HG02938 (cell line): ENCODE results near the gene FOXO6.

Experiments used
- ATAC-seq: cut with Tn5 transposase; IDR thresholded peaks from one replicate; pipeline ENCODE4 v1.9.1; 2021; ENCODE audit warnings: mild to moderate bottlenecking, moderate library complexity; ENCODE audit not compliant: unreplicated experiment

FOXO6 gene

GRCh38 chr1:41397020-41397419, 35.8 kb downstream of the FOXO6 start:
- no peak for ATAC-seq

GRCh38 chr1:41397753-41398330, 36.6 kb downstream of the FOXO6 start:
- no peak for ATAC-seq

GRCh38 chr1:41399145-41399795, 38.0 kb downstream of the FOXO6 start:
- ATAC-seq, result no peak

- ATAC-seq, result no peak
Observed at GRCh38 chr1:41400225-41400624, 39.0 kb downstream of the FOXO6 start.

GRCh38 chr1:41401899-41402298, 40.7 kb downstream of the FOXO6 start:
- ATAC-seq, result no peak

- no peak for ATAC-seq
Observed at GRCh38 chr1:41404308-41404761, 43.1 kb downstream of the FOXO6 start.

- ATAC-seq, result no peak
Observed at GRCh38 chr1:41407664-41408252, 46.5 kb downstream of the FOXO6 start.

- ATAC-seq, result no peak
Observed at GRCh38 chr1:41408691-41409090, 47.5 kb downstream of the FOXO6 start.

GRCh38 chr1:41409825-41410224, 48.6 kb downstream of the FOXO6 start:
- no peak for ATAC-seq

- no peak for ATAC-seq
Observed at GRCh38 chr1:41410462-41410861, 49.2 kb downstream of the FOXO6 start.

GRCh38 chr1:41411229-41411628, 50.0 kb downstream of the FOXO6 start:
- ATAC-seq, result no peak

GRCh38 chr1:41412748-41413147, 51.5 kb downstream of the FOXO6 start:
- no peak for ATAC-seq

- ATAC-seq, result no peak
Observed at GRCh38 chr1:41413748-41414281, 52.6 kb downstream of the FOXO6 start.

- ATAC-seq, result no peak
Observed at GRCh38 chr1:41414296-41414695, 53.1 kb downstream of the FOXO6 start.

GRCh38 chr1:41414716-41415306, 53.6 kb downstream of the FOXO6 start:
- no peak for ATAC-seq

GRCh38 chr1:41416081-41416480, 54.8 kb downstream of the FOXO6 start:
- ATAC-seq, result no peak

GRCh38 chr1:41416552-41417334, 55.5 kb downstream of the FOXO6 start:
- ATAC-seq, result no peak

- no peak for ATAC-seq
Observed at GRCh38 chr1:41417335-41417682, 56.1 kb downstream of the FOXO6 start.

- ATAC-seq, result no peak
Observed at GRCh38 chr1:41417746-41418145, 56.5 kb downstream of the FOXO6 start.

- ATAC-seq, result no peak
Observed at GRCh38 chr1:41418857-41419583, 57.8 kb downstream of the FOXO6 start.
